Activated T-cell treated with anti-CD3 and anti-CD28 coated beads, Interleukin-2, amount 50 U/mL, for 4 hours (primary cell): ENCODE results near the gene PPM1D. TPM values are rescaled to one million over a fixed set of nuclear protein-coding genes. Genes with fewer than 3 reads are reported as not detected.
"Not testable (repeated sequence)": the region's sequence is repeated elsewhere in the genome, so short reads cannot be mapped to it uniquely, and the experiment has no call there.

Experiments
- ATAC-seq, 2 donors: fragments of 200-7000 bp; cut with Tn5 transposase; one replicate each; pipeline ENCODE4 v1.10.0; 2021
- DNase-seq: peaks from one replicate; pipeline ENCODE4 v3.0.0-alpha.2; 2020
- H3K27me3 Mint-ChIP-seq: one replicate; pipeline ENCODE4 v1.8.0; 2021; ENCODE audit warnings: low read depth, mixed read lengths
- H3K36me3 Mint-ChIP-seq: one replicate; pipeline ENCODE4 v1.8.0; 2022; ENCODE audit warnings: mixed read lengths; ENCODE audit not compliant: insufficient read depth
- H3K4me1 Mint-ChIP-seq: one replicate; pipeline ENCODE4 v1.8.0; 2021; ENCODE audit warnings: low read depth, mixed read lengths
- H3K4me3 Mint-ChIP-seq: one replicate; pipeline ENCODE4 v1.8.0; 2021; ENCODE audit warnings: mild to moderate bottlenecking, moderate library complexity, mixed read lengths
- H3K9me3 Mint-ChIP-seq: one replicate; pipeline ENCODE4 v1.8.0; 2021; ENCODE audit warnings: mixed read lengths
- total RNA-seq, 3 donors: library from RNA; stranded (reverse); gene quantifications; one replicate each; pipeline ENCODE4 v1.2.1, GENCODE V29; 2021

Gene PPM1D
- total RNA-seq, 3 donors from 2014 or later = 12.0 to 15.7 (median 13.1) TPM

GRCh38 chr17:60647705-60648104 lies 47.7 kb downstream of the PPM1D start:
- Mint-ChIP-seq H3K36me3 (peaks cover 25% of the 10 kb centered on the region), H3K27me3 (no peaks in the 10 kb centered on the region), H3K4me1 (peaks cover 15% of the 10 kb centered on the region), H3K4me3 (no peak overlapping the region), H3K9me3 (no peaks in the 10 kb centered on the region)
- DNase-seq (no peak), ATAC-seq (no peak)

DNA sequence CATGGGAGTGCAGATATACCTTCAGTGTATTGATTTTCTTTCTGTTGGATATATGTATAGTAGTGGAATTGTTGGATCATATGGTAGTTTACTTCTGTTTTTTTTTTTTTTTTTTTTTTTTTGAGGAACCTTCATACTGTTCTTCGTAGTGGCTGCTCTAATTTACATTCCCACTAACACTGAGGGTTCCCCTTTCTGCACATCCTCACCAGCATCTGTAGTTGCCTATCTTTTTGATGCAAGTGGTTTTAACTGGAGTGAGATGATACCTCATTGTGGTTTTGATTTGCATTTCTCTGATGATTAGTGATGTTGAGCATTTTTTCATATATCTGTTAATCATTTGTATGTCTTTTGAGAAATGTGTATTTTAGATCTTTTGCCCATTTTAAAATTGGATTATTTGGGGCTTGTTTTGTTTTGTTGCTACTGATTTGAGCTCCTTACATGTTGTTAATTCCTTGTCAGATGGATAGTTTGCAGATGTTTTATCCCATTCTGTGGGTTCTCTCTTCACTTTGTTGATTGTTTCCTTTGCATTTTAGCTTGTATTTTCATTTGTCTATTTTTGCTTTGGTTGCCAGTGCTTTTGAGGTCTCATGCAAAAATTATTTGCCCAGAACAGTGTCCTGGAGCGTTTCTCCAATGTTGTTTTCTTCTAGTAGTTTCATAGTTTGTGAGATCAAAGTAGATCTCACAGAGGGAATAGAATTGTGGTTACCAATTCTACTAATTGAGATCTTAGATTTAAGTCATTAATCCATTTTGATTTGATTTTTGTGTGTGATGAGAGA lies 52.7 kb downstream of the PPM1D start:
- Mint-ChIP-seq H3K9me3 (no peaks in the 10 kb centered on the region), H3K4me1 (peaks cover 25% of the 10 kb centered on the region), H3K4me3 (no peak overlapping the region), H3K27me3 (no peaks in the 10 kb centered on the region), H3K36me3 (peaks cover 36% of the 10 kb centered on the region)
- no peak for DNase-seq
- peak; percentile 77 to 85 for ATAC-seq

- Mint-ChIP-seq H3K36me3 (peaks cover 31% of the 10 kb centered on the region), H3K4me3 (no peak overlapping the region)
- no peak for ATAC-seq
Observed at GRCh38 chr17:60653569-60653968, 53.6 kb downstream of the PPM1D start.

GRCh38 chr17:60656499-60656898 lies 56.5 kb downstream of the PPM1D start:
- no peak overlapping the region for H3K4me3 Mint-ChIP-seq
- ATAC-seq = no peak
- no peak for DNase-seq
- H3K36me3 Mint-ChIP-seq = peaks cover 17% of the 10 kb centered on the region
- H3K4me1 Mint-ChIP-seq = peaks cover 22% of the 10 kb centered on the region
- H3K27me3 Mint-ChIP-seq = no peaks in the 10 kb centered on the region
- H3K9me3 Mint-ChIP-seq = no peaks in the 10 kb centered on the region

More at GRCh38 chr17:60653569-60653968, 53.6 kb downstream of the PPM1D start:
- H3K4me1 Mint-ChIP-seq = peaks cover 25% of the 10 kb centered on the region
- no peaks in the 10 kb centered on the region for H3K9me3 Mint-ChIP-seq
- DNase-seq = no peak
- no peaks in the 10 kb centered on the region for H3K27me3 Mint-ChIP-seq

DNA sequence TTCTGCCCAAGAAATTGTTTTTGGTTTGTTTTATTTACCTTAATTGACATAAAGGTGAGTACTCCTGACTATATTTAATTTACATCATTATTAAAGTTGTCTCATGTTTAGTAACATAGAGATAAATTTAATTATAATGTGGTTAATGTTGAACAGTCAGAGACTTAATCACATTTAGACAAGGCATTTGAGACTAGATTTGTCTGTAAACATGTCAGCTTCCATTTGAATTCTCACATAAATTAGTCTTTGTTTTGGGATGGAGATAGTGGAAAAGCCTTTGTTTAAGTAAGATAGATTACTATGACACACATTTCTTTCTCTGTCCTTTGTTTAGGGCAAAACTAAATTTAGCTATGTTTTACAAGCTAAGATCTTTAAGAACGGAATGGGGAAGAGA lies 59.2 kb downstream of the PPM1D start:
- no peak overlapping the region for H3K4me3 Mint-ChIP-seq
- H3K9me3 Mint-ChIP-seq = no peaks in the 10 kb centered on the region
- H3K27me3 Mint-ChIP-seq = no peaks in the 10 kb centered on the region
- no peak for ATAC-seq
- no peak for DNase-seq
- H3K36me3 Mint-ChIP-seq = peaks cover 23% of the 10 kb centered on the region
- no peaks in the 10 kb centered on the region for H3K4me1 Mint-ChIP-seq

DNA sequence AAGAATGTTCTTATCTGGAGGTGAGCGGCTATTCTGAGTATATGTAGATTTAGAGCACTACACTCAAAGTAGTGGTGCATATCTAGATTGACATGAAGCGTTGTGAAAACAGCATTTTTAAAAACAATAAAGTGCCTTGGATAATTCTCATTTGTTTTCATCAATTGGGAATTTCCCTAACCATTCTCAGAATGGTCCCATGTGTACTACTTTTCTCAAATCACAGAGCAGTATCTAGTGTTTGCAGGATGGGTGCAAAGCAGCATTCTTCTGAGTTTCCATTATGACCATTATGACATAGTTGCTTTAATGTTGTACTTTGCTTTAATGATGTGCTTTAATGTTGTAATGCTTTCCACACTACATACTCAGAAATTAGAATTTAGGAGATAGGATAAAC lies 61.5 kb downstream of the PPM1D start:
- no peaks in the 10 kb centered on the region for H3K27me3 Mint-ChIP-seq
- no peaks in the 10 kb centered on the region for H3K9me3 Mint-ChIP-seq
- no peak overlapping the region for H3K4me3 Mint-ChIP-seq
- H3K4me1 Mint-ChIP-seq = no peaks in the 10 kb centered on the region
- DNase-seq (no peak), ATAC-seq (no peak)
- H3K36me3 Mint-ChIP-seq = peaks cover 25% of the 10 kb centered on the region

GRCh38 chr17:60664022-60664421 lies 64.0 kb downstream of the PPM1D start:
- Mint-ChIP-seq H3K9me3 (no peaks in the 10 kb centered on the region), H3K4me1 (no peaks in the 10 kb centered on the region), H3K27me3 (no peaks in the 10 kb centered on the region), H3K36me3 (peaks cover 20% of the 10 kb centered on the region), H3K4me3 (no peak overlapping the region)
- no peak for DNase-seq
- ATAC-seq = no peak

GRCh38 chr17:60665602-60666001 lies 65.6 kb downstream of the PPM1D start:
- Mint-ChIP-seq H3K4me3 (no peak overlapping the region), H3K27me3 (no peaks in the 10 kb centered on the region), H3K4me1 (no peaks in the 10 kb centered on the region)

GRCh38 chr17:60668741-60669140 lies 68.7 kb downstream of the PPM1D start:
- H3K4me3 Mint-ChIP-seq, H3K9me3 Mint-ChIP-seq, H3K27me3 Mint-ChIP-seq, H3K4me1 Mint-ChIP-seq, H3K36me3 Mint-ChIP-seq, ATAC-seq, DNase-seq: not testable (repeated sequence)

More at GRCh38 chr17:60665602-60666001, 65.6 kb downstream of the PPM1D start:
- no peaks in the 10 kb centered on the region for H3K9me3 Mint-ChIP-seq
- H3K36me3 Mint-ChIP-seq = peaks cover 16% of the 10 kb centered on the region
- ATAC-seq = no peak
- DNase-seq = no peak

GRCh38 chr17:60671482-60671881 lies 71.5 kb downstream of the PPM1D start:
- H3K4me1 Mint-ChIP-seq = no peaks in the 10 kb centered on the region
- peaks cover 4% of the 10 kb centered on the region for H3K9me3 Mint-ChIP-seq
- H3K27me3 Mint-ChIP-seq = no peaks in the 10 kb centered on the region
- H3K36me3 Mint-ChIP-seq = no peaks in the 10 kb centered on the region
- ATAC-seq (no peak), DNase-seq (no peak)
- H3K4me3 Mint-ChIP-seq = no peak overlapping the region

- ATAC-seq, H3K9me3 Mint-ChIP-seq, H3K27me3 Mint-ChIP-seq, DNase-seq, H3K4me3 Mint-ChIP-seq, H3K36me3 Mint-ChIP-seq: not testable (repeated sequence)
- H3K4me1 Mint-ChIP-seq = peaks cover 21% of the 10 kb centered on the region
Observed at GRCh38 chr17:60674637-60675036, 74.6 kb downstream of the PPM1D start.

GRCh38 chr17:60675997-60676396 lies 76.0 kb downstream of the PPM1D start:
- peaks cover 21% of the 10 kb centered on the region for H3K4me1 Mint-ChIP-seq

DNA sequence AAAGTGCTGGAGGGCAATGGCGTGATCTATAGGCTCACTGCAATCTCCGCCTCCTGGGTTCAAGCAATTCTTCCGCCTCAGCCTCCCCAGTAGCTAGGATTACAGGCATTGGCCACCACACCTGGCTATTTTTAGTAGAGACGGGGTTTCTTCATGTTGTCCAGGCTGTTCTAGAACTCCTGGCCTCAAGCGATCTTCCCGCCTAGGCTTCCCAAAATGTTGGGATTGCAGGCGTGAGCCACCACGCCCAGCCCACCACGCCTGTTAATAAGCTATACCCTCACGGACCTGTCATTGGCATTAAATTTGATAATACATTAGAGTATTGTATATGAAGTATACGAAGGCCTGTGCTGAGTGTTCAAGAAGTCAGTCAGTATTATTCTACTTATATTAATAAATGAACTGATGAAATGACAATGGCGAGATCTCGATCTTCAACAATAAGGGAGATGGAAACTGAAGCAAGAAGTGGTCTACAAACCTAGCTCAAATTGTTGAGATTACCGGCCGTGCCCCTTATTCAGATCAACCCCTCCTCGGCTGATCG lies 76.8 kb downstream of the PPM1D start:
- ATAC-seq = no peak
- H3K27me3 Mint-ChIP-seq = no peaks in the 10 kb centered on the region
- peak overlapping the region; percentile 91 for H3K4me3 Mint-ChIP-seq
- H3K36me3 Mint-ChIP-seq = peaks cover 4% of the 10 kb centered on the region
- peaks cover 21% of the 10 kb centered on the region for H3K4me1 Mint-ChIP-seq
- no peak for DNase-seq
- H3K9me3 Mint-ChIP-seq = peaks cover 4% of the 10 kb centered on the region

More at GRCh38 chr17:60675997-60676396, 76.0 kb downstream of the PPM1D start:
- Mint-ChIP-seq H3K27me3 (no peaks in the 10 kb centered on the region), H3K36me3 (peaks cover 4% of the 10 kb centered on the region), H3K9me3 (peaks cover 4% of the 10 kb centered on the region), H3K4me3 (peak overlapping the region; percentile 29)
- DNase-seq (no peak), ATAC-seq (no peak)

DNA sequence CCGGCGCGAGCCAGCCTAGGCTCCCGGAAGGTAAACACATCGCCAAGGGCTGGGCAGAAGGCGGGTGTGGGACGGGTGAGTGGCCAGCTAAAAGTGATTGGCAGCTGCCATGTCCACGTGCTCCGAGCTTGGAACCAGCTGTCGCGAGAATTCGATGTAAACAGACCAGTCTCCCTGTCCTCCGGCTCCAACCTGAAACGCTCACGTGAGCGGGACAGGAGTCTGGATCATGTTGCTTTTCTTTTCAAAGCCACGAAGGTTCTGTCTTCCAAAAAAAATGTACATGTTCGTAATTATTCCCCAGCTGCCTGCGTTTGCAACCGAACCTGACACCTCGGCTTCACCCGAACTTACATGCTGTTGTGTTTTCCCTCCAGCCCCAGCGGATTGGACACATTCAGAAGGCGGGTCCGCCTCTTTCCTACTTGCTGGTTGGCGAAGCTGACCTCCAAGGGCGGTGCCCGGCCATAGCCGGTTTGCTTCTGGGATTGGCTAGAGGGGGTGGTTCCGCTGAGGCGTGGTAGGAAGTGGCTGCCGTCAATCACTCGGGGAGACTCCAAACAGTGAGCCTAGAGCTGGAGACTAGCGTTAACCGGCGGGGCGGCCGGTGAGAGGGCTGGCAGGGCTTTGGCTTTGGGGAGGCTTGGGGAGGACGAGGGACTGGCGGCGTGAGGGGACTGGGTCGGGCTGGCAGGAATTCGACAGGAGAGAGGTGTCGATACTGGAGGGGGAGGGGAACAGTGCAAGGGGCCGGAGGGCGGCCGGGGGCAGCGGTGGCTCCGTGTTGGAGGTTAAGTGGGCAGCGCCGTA lies 77.5 kb downstream of the PPM1D start, which contains the start of gene BCAS3:
BCAS3 (plus strand) TSS at position 544 of the 810 bp plus-strand sequence.
- H3K9me3 Mint-ChIP-seq = peaks cover 4% of the 10 kb centered on the region
- peak; percentile 93 for DNase-seq
- peaks cover 21% of the 10 kb centered on the region for H3K4me1 Mint-ChIP-seq
- H3K27me3 Mint-ChIP-seq = no peaks in the 10 kb centered on the region
- ATAC-seq = peak; percentile 96 to 97
- peak within 1 kb of the TSS; percentile 91 for H3K4me3 Mint-ChIP-seq
- H3K36me3 Mint-ChIP-seq = peaks cover 4% of the 10 kb centered on the region
